HG02852 (cell line): ENCODE measurements around the gene GFOD2.

Experiments
- ATAC-seq: cut with Tn5 transposase; IDR thresholded peaks from one replicate; pipeline ENCODE4 v1.9.1; 2021; ENCODE audit warnings: mild to moderate bottlenecking, moderate library complexity; ENCODE audit not compliant: unreplicated experiment

Gene GFOD2

DNA sequence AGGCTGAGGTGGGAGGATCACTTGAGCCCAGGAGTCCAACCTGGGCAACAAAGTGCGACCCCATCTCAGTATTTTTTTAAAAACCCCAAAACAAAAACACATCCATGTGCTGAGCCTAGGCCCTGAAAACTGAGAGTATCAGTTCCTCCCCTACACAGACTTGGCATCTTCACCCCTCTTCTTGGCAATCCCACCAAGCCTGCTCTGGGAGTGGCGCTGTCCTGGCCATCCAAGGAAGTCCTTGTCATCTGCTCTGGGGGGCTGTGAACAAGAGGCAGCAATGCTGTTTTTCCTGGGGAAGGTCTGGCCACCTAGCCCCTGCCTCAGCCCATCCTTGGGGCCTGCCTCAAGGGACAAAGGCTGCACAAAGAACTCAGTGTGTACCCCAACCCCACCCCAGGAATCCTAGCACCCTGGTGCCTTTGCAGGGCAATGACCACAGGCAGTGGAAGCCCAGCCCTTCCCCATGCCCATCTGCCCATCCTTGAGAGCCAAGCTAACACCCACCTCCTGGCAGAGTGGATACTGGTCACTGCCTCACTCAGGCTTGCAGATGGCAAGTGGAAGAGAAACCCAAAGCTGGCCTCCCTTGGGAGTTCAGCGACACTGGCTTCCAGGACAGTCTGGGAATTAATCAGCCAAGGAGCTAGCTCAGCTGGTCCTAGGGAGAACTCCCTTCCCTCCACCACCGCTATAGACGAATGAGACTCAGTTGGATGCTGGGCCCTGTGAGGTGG lies 14.8 kb upstream of the GFOD2 start:
- ATAC-seq, result no peak

DNA sequence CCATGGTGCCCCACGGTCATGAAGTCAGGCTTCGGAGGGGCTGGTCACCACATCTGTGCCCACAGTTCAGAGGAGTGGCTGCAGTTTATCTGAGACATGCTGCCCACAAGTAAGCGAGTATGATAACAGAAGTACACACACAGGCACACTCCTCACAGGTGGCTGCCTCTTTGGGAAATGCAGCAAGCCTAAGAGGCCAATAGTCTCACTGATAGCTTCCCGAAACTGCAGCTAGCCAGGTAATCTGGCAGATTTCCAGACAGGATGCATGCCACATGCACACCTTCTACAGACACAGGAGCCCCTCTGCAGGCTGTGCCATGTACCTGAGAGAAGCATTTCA lies 12.6 kb upstream of the GFOD2 start:
- no peak for ATAC-seq

DNA sequence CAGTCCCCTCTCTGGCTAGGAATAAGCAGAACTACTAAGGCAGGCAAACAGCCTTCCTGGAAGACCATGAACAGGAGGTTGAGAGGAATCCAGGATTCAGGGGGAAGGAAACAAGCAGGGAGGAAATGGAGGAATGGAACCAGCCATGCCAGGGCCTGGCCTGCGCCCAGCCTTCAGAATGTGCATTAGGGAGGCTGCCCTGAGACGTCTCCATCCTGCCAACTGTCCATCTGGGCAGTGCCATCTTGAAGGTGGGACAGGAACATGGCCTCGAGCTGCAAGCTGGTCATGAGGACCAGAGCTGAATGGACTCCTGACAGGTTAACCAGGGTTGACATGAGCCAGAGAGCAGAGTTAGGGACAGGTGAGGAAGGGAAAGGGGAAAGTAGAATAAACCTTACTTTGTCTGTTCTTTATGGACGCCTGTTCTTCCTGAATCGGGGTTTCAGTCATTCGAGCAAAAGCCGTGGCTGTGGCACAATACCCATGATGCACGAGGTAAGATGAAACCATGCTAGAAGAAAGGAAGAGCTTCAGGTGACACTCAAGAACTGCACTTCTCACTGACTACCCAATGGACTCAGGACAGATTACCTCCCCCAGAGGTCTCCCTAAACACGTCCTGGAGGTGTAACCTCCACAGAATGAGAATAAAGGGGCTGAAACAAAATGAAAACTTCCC lies 12.1 kb upstream of the GFOD2 start:
- ATAC-seq, result no peak

DNA sequence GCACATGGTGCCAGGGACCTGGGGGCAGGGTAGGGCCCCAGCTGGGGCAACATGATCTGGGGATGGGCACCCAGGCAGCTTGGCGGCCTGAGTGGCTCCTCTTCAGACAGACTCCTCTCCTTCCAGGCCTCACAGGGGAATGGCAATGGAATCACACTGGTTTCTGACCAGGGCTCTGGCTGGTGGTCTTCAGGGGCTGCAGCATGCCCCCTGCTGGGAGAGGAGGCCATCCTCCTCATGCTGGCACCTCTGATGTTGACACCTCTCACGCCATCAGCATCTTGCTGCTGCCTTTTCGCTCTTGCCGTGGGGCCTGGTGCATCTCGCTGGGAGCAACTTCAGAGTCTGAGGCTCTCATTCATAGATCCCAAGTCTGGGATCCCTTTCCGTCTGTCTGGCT lies 11.2 kb upstream of the GFOD2 start:
- no peak for ATAC-seq

DNA sequence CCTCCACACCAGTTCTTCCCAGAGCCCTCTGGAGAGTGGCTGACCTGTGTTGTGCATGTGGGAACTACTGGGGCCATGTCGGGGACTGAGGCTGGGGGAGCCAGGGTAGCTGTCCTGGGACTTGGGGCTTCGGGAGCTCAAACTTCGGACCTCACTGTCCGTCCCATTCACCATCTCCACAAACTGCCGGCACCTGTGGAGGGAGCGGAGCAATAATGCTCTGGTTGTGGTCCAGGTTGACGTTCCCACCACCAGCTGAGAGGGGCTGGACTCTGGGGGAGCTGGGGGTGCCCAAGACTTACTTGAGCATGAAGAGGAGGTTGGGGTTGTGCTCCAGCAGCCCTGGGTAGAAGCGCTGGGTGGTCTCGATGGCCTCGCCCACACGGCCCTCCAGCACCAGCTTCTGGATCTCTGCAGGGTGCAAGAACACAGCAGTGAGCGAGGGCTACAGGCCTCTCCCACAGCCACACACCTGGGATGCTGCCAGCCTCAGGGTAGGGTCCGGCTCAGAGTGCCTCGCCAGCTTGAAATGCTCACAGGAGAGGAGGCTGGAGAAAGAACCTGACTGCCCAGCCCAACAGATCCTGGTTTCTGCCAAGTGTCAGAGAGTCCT lies 10.6 kb upstream of the GFOD2 start:
- no peak for ATAC-seq

DNA sequence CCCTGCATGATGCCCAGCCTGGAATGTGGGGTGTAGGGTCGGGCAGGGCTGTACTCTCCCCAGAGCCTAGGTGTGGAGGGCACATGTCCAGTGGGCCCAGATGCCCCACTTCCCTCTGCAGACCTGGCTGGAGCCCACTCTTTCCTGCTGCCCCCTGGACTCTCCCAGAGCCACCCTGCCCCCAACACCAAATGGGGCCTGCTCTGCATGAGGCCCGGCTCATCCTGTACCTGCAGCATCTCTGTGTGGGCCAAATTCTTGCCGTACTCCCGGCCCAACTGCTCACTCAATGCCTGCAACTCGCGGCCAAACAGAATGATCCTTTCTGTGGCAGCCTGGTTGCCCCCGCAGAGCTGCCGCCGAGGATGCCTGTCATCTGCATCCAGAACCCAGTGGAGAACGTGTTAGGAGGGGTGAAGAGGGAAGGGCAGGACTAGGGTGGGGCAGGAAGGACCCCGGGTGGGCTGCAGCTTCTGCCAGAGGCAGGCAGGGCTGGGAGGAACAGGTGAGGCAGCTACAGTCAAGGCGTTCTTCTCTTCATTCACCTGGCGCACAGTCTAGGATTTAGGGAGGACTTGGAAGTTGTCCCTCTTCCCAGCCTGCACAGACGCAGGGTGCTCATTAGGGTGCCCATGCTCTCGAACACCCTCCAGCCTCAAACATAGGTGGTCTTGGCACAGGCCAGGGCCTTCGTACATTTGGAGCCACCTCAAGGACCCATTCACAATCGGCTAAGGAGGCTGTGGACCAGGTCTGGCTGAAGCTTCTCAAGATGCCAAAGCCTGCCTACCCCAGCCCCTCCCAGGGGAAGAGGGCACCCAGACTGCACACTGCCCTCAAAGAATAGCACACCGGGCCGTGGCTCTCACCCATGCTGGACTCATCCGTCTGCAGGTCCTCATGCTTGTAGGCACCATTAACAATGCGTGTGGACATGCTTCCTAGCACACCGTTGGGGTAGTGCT lies 8.7 kb upstream of the GFOD2 start:
- no peak for ATAC-seq

DNA sequence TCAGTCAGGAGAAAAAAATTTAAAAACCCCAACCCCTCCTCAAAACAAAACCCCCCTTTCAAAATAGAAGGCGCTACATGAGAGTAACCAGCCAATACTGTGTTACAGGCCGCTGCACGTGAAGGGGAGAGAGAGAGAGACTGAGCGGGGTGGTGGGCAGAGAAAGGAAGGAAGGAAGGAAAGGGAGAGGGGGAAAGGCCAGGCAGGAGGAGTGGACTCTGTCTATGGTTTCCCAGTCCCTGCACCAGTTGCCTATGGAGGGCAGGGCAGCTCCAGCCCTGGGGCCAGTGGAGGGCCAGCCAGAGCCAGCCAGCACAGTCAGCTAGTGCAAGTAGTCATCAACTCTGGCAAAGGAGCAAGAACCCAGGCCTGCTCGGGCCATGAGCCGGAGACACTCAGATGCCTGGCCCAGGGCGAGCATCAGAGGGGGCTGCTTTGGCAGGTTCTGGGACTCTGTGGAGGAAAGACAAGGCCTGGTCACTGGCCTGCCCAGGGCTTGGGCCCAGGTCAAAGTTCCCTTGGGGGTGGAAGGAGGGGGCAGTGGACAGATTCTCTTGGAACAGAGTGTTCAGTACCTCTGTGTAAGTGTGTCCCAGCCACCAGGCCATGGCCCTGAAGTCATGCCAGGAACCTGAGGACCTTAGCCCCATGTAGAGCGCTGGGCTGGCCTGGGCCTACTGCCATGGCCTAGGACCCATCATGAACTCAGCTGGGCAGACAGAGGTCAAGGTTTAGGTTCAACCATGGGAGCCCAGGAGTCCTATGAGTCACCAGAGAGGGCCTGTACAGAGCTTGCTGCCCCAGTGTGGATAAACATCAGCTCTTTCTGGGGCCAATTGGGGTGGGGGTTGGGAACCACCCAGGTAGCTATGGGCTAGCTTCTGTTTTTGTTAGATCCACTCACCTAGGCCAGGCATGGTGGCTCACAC lies 7.3 kb upstream of the GFOD2 start:
- ATAC-seq, result no peak

DNA sequence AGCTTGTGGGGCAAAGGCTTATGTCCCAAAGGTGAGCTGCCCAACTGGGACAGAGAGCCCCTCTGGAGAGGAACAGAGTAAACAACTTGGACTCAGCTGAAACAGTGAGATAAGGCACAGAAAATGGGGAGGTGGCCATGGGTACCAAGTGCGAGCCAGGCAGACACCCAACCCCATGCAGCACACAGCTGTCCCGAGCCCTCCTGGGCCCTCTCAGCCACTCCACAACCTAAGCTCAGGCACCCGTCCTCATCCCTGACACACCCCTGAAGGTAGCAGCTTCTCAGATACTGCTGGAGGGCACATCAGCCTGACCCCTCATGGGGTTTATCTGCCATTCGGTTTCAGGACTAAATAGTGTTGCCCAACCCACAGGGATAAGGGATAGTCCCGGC lies 4.8 kb upstream of the GFOD2 start:
- no peak for ATAC-seq

DNA sequence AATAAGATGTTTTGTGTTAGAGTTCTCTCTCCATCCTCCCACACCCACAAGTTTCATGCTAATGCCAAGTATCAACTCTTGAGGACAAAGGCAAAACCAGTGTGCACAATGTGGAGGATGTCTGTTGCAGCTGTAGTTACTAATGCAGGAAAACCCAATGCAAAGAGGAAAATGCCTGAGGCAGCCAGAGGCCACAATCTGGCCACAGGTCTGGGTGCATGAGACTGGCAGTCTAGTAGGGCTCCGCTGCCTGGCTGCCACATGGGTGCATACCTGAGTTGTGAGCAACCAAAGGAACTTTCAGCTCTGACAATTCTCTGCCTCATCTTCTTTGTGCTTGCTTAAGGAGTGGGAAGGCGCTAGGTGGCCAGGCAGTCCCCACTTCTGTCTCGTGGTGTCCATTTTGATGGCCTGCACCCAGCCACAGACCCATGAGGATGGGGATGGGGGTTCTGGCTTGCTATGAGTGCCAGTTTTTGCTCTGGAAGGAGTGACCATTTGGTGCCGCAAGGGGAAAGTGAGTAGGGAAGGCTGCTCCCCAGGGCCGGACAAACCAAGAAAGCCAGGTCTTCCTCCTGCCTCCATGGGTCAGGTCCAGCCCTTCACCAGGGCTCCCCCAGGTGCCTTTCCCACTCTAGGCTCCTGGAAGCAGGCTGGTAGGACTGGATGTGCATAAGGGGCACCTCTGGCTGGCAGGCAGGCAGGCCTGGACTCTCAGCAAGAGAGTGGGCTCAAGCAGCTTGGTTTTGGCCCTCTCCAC lies 4.2 kb upstream of the GFOD2 start:
- ATAC-seq, result no peak

DNA sequence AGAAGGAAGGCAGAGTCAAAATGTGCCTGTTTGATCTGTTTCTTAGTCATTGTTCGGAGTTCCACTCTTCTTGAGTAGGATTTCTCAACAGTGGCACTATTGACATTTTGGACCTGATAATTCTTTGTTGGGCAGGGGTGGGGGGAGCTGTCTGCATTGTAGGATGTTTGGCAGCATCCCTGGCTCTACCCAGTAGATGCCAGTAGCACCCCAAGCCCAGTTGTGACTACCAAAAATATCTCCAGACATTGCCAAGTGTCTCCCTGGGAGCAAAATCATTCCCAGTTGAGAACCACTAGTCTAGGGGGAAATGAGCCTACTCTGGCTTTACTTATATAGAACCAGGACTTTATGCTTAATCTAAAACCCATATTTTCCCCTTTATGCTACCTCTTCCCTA lies 1.1 kb upstream of the GFOD2 start:
- no peak for ATAC-seq

DNA sequence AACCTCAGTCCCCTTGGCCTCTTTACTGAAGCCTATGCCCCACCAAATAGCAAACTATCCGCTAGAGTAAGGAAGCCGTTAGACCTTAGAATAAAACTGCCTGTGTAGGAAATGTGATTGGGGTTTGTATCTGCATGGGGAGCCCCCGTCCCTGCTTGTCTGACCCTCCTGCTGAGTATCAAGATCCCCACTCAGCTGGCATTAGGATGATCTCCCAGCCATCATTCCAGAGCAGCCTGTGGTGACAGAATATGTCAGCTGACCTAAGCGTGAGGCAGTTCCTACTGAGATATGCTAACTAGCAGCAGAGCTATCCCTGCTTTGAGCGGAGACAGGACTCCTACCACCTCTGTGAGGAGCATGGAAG lies 645 bp upstream of the GFOD2 start:
- peak; percentile 15 for ATAC-seq

DNA sequence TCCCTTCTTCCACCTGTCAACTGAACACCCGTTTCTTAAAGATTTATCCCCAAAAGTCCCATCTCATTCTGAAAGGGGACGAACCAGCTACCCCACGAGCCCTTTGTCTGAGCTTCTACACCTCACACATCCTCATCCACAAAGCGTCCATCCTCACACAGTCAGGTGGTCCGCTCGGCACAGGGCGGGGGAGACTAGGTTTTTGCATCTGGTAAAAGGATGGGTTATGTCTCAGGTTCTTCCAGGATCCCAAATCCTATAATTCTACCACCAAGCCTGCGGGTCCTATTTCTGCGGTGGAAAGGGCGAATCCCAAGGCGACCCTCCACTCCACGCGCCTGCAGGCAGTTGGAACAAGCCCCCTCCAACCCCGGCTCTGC lies 458 bp downstream of the GFOD2 start:
- ATAC-seq, result peak; percentile 20

DNA sequence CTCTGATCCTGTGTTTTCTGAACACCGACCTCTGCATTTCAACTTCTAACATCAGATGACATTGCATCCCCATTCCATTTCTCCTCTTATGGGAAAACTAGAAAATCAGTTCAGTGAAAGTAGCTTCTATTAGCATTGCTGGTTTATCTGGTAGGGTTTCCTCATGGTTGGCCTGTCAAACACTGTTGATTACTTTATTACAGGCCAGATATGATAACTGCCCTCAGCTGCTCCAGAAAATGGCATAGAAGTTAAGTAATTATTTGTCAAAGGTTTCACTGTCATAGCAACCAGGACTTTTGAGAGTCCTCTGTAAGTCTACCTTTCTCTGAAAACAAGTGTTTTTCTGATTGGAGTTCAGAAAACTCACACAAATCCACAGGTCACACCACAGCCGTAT lies 3.0 kb downstream of the GFOD2 start:
- no peak for ATAC-seq

DNA sequence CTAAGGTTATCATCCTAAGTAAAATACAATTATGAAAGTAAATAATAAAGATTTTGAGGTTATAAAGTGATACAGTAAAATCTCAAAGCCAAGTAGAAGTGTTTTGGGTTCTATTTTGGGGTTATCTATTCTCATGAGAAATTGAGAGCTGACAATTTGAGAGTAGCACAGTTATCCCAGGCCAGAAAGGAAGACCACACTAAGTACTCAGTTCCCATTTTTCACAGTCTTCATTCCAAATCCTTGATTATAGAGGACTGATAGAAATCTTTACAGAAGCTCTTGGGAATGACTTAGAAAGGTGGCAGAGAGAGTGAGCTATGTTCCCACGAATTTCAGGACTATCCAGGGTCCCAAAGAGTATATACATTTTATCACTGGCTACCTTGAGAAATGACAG lies 4.6 kb downstream of the GFOD2 start:
- no peak for ATAC-seq

DNA sequence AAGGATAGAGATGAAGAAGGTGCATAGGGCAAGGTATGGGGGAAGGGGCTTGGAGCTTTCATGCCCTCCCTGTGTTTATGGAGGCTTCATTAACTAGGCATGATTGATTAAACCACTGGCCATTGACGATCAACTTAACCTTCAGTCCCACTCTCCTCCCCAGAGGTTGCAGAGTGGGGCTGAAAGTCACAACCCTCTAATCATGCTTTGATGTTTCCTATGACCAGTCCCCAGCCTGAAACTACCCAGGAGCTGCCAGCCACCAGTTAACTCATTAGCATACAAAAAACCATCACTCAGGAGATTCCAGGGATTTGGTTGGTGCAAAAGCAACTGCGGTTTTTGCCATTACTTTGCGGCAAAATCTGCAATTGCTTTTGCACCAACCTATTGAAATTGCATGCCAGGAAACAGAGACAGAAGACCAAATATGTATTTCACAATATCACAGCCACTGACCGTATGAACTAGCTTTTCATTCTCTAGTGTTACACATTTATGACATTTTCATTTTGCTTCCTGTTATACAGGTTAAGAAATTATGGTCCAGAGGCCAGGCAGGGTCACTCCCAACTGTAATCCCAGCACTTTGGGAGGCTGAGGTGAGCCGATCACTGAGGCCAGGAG lies 5.4 kb downstream of the GFOD2 start:
- ATAC-seq, result no peak

DNA sequence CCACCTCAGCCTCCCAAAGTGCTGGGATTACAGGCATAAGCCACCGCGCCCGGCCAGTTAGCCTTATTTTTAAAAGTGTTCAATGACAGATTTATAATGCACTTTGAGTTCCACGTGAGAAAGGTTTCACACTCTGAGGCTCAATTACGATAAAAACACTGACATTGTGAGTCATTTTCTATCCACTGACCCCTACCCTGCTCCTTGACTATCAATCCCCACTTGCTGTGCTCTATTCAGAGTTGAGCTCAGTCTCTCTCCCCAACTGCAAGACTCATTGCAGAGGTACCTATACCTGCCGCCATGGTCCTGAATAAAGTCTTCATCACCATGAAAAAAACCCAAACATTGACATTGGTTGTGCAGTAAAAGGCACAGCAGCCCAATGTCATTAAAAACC lies 8.5 kb downstream of the GFOD2 start:
- ATAC-seq, result no peak

DNA sequence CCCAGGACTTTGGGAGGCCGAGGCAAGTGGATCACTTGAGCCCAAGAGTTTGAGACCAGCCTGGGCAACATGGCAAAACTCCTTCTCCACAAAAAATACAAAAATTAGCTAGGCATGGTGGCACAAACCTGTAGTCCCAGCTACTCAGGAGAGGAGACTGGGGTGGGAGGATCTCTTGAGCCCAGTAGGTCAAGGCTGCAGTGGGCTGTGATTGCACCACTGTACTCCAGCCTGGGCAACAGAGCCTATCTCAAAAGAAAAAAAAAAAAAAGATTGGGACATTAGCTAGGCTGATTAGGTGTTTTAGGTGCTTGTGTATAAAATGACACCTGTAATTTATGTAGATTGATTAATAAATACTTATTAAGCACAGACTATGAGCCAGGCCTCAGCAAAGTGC lies 10.1 kb downstream of the GFOD2 start:
- no peak for ATAC-seq

DNA sequence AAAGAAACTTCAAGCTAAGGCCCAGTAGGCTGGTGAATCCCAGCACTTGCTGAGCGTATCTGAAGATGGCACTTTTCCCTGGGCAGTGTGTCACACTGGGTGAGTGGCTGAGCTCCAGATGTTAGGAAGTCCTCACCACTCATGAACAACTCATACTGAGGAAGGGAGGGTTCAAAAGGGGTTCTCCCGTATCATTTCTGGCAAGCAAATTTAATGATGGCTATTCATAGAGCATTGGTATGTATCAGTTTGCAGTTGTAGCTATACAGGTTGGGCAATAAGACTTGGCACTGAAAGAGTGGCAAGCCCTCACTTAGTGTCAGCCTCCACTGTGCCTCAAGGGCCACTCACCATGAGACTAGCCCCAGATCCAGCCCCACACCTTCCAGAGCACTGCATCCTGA lies 10.7 kb downstream of the GFOD2 start:
- ATAC-seq, result no peak

DNA sequence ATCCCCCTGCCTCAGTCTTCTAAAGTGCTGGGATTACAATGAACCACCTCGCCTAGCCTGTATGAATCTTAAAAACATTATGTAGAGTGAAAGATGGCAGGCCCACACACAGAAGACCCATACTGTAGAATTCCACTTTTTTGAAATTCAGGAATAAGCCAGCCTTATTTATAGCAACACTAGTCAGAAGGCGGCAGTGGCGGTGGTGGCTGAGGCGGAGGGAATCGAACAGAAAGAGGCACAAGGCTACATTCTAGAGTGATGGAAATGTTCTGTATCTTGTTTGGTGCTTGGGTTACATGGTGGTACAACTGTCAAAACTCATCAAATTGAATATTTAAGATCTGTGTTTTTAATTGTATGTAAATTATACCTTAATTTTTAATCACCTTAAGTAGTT lies 11.3 kb downstream of the GFOD2 start:
- ATAC-seq, result no peak
